Astrocyte (in vitro differentiated cells and primary cell): ENCODE results near the gene VEPH1.

Source experiments
- EZH2 ChIP-seq: IDR thresholded peaks from 2 replicates; pipeline ENCODE4 v1.6.1; 2012; ENCODE audit warnings: mild to moderate bottlenecking, low read length, inconsistent platforms; ENCODE audit not compliant: insufficient read depth
- TF ChIP-seq, protein P1 (sequence below): IDR thresholded peaks from 2 replicates; pipeline ENCODE4 v1.5.1; 2011; ENCODE audit warnings: low read depth, mild to moderate bottlenecking, inconsistent platforms, low read length, moderate library complexity; ENCODE audit not compliant: insufficient read depth

DNA sequence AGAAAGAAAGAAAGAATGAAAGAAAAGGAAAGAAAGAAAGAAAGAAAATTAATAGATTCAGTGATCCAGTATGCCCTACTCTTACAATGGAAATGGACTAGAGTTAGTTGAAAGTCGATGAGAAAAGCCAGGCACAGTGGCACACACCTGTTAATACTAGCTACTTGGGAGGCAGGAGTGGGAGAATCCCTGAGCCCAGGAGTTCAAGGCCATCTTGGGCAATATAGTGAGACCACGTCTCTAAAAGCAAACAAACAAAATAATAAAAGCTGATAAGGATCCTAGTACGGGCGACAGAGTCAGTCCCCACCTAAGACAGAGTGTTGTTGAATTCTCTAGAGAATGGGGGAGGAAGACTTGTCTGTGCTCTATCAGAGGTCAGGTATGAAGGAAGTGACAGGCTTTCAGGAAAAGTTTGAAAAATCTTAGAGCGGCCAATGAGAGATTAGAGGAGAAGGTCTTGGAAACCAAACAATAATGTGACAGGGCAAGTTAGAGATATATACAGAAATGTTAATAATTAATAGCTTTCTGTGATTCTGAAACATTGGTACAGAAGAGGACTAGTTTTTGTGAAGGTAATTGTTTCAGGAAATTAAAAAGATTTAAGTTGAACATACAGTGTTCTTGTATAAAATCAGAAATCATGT, 184.5 kb downstream of the VEPH1 start:
- TF ChIP-seq, protein P1, sequence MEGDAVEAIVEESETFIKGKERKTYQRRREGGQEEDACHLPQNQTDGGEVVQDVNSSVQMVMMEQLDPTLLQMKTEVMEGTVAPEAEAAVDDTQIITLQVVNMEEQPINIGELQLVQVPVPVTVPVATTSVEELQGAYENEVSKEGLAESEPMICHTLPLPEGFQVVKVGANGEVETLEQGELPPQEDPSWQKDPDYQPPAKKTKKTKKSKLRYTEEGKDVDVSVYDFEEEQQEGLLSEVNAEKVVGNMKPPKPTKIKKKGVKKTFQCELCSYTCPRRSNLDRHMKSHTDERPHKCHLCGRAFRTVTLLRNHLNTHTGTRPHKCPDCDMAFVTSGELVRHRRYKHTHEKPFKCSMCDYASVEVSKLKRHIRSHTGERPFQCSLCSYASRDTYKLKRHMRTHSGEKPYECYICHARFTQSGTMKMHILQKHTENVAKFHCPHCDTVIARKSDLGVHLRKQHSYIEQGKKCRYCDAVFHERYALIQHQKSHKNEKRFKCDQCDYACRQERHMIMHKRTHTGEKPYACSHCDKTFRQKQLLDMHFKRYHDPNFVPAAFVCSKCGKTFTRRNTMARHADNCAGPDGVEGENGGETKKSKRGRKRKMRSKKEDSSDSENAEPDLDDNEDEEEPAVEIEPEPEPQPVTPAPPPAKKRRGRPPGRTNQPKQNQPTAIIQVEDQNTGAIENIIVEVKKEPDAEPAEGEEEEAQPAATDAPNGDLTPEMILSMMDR: no peak
- no peak for TF ChIP-seq EZH2
